ENCODE results near the gene SLX4IP.

The SLX4IP gene

GRCh38 chr20:10663756-10664155, 228.7 kb downstream of the SLX4IP start:
- no peak for DNase-seq (ENCODE audit: low spot score)

- DNase-seq (ENCODE audit: low spot score): no peak
Observed at GRCh38 chr20:10665027-10665561, 230.0 kb downstream of the SLX4IP start.

GRCh38 chr20:10665791-10666190, 230.7 kb downstream of the SLX4IP start:
- no peak for DNase-seq (ENCODE audit: low spot score)

GRCh38 chr20:10666221-10667076, 231.3 kb downstream of the SLX4IP start:
- no peak for DNase-seq (ENCODE audit: low spot score)

- DNase-seq (ENCODE audit: low spot score): no peak
Observed at GRCh38 chr20:10667077-10667401, 231.9 kb downstream of the SLX4IP start.

- no peak for DNase-seq (ENCODE audit: low spot score)
Observed at GRCh38 chr20:10667560-10668167, 232.6 kb downstream of the SLX4IP start.

GRCh38 chr20:10668677-10669368, 233.7 kb downstream of the SLX4IP start:
- no peak for DNase-seq (ENCODE audit: low spot score)

GRCh38 chr20:10669843-10670446, 234.8 kb downstream of the SLX4IP start:
- no peak for DNase-seq (ENCODE audit: low spot score)

GRCh38 chr20:10670501-10671220, 235.6 kb downstream of the SLX4IP start:
- no peak for DNase-seq (ENCODE audit: low spot score)

GRCh38 chr20:10671221-10671918, 236.3 kb downstream of the SLX4IP start:
- DNase-seq (ENCODE audit: low spot score): peak; percentile 92

- DNase-seq (ENCODE audit: low spot score): peak; percentile 61
Observed at GRCh38 chr20:10671919-10672623, 237.0 kb downstream of the SLX4IP start.

GRCh38 chr20:10672624-10673127, 237.6 kb downstream of the SLX4IP start:
- DNase-seq (ENCODE audit: low spot score): peak; percentile 76

- peak; percentile 58 for DNase-seq (ENCODE audit: low spot score)
Observed at GRCh38 chr20:10673176-10673841, 238.2 kb downstream of the SLX4IP start.

- peak; percentile 99 for DNase-seq (ENCODE audit: low spot score)
Observed at GRCh38 chr20:10673842-10674683, 239.0 kb downstream of the SLX4IP start, which contains the start of gene JAG1. TSS of gene JAG1 (minus strand) at chr20:10673999. CDS start at chr20:10673530, 469 bp downstream.

GRCh38 chr20:10674684-10675449, 239.8 kb downstream of the SLX4IP start:
- peak; percentile 89 for DNase-seq (ENCODE audit: low spot score)

- no peak for DNase-seq (ENCODE audit: low spot score)
Observed at GRCh38 chr20:10675450-10675848, 240.3 kb downstream of the SLX4IP start.

GRCh38 chr20:10676518-10676917, 241.4 kb downstream of the SLX4IP start:
- DNase-seq (ENCODE audit: low spot score): no peak

All from AG08396 (cell line).